CD4-positive, alpha-beta T cell treated with Interleukin-21 for 1 hour (primary cell): ENCODE data around the gene PGA3.
"Not testable (repeated sequence)": the region's sequence is repeated elsewhere in the genome, so short reads cannot be mapped to it uniquely, and the experiment has no call there.

Experiments used
- DNase-seq: peaks from one replicate; pipeline ENCODE4 v3.0.0-alpha.2; 2020

PGA3 gene

DNA sequence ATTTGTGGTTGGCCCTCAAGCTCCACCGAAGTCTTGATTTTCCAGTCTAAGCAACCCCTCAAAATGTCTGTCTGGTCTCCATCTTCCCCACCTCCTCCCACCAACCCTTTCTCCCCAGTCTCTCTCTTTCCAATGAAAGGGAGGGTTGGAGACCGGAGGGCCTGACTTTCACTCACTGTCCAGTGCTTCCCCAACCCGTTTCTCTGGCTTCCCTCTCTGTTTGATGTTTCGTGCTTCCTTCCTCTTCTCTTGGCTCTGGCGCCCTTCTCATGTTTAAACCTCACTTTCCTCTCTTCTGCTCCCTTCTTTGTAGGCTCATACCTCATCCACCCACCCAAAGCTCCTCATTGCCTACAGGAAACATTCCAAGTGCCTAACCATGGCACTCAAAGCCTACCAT, 31.0 kb upstream of the PGA3 start:
- DNase-seq = no peak

DNA sequence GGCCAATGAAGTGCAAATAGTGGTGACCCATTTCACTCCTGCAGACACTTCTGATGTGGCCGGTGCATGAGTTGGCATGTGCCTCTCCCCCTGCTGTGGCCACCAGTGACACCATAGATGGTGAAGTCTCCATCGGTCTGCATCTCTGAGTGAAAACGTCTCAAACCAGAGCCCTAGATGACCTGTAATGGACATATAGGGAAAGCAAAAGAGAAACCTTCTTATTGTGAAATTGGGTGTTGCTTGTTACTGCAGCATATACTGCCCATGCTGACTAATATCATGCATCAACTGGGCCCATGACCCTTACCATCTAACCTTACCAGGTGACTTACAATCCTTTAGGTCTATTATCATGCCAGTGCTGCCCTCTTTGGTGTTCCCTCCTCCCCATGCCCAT, 30.4 kb upstream of the PGA3 start:
- no peak for DNase-seq

DNA sequence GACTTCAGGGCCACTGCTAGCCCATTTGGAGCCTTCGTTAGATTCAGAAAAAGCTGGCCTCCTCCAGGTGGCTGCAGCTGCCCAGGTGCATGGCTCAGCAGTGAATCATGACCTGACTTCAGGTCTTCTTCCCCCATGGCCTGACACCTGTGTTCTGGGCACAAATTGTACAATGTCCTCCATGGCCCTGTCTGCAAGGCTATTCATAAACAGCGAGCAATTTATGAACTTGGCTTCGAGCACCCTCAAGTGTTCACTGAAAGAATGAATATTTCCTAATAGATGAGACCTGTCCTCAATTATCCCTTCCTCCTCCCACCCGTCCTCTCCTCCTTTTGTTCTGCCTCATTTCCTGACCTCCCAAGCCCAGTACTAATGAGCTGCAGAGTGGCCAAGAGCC, 29.9 kb upstream of the PGA3 start:
- DNase-seq = no peak

DNA sequence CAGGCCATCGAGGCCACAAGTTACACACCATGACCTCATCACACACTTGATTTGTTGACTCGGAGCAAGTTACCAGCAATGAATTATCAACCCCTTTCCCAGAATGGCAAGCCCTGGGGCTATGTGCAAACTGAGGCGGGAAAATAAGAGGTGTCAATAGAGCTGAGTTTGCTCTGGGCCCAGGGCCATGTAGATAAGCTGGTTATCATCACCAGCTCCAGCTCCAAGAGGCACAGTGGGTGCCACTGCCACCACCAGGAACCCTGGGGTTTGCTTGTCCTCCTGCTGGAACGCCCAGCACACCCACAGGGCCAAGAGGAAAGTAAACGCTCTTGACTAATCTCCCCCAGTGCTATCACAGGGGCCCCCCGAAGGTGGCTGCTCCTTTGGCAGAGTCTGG, 29.0 kb upstream of the PGA3 start:
- DNase-seq = no peak

DNA sequence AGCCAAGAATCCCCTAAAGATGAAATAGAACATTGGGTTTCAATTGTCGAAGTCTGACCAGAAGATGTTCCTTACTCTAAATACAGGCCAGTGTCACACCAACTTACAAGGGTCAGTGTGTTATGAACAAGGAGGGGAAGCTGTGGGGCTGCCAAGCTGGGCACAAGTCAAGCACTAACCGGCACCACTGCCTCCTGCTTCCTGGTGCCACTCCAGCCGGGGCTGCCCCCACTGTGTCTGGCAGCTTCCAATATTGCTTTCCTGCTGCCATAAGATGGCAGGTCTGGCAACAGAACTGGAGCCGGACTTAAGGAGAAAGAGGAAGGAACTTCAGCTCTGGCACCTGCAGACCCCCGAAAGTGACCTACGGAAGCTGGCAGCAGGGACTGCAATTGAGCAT, 28.4 kb upstream of the PGA3 start:
- DNase-seq = no peak

DNA sequence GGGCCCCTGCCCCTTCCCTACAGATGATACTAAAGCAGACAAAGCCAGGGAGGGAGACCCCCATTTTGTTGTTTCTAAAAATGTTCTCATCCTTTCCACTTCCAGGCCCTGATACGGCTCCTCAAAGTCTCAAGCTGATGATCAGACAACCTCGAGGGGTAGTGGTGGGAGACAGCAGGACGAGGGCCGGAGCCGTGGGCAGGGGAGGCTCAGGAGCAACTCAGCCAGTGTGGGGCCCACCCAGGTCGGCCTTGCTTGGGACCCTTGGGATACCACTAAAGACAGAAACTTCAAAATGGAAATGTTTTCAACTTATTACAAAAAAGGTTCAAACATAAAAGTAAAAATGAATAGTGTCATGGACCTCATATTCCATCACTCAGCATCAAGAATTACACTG, 26.9 kb upstream of the PGA3 start:
- no peak for DNase-seq

DNA sequence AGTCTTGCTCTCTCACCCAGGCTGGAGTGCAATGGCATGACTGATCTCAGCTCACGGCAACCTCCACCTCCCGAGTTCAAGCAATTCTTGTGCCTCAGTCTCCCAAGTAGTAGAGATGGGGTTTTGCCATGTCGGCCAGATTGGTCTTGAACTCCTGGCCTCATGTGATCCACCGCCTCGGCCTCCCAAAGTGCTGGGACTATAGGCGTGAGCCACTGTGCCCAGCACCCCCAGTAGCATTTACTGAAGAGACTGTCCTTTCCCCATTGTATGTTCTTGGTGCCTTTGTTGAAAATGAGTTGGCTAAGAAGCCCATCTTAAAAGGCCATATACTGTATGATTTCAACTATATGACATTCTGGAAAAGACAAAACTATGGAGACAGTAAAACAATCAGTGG, 23.1 kb upstream of the PGA3 start:
- DNase-seq = not testable (repeated sequence)

DNA sequence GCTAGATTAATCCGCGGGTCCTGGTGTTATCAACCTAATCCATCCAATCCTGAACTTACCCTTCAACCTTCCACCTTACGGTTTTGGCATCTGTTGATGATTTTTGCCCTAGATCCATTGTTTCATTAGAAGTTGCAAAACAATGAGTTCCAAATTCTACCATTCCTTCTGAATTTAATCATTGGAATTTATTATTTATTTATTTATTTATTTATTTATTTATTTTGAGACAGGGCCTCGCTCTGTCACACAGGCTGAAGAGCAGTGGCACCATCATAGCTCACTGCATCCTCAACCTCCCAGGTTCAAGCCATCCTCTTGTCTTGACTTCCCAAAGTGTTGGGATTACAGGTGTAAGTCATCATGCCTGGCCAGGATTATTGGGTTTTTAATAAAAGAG, 21.8 kb upstream of the PGA3 start:
- no peak for DNase-seq

DNA sequence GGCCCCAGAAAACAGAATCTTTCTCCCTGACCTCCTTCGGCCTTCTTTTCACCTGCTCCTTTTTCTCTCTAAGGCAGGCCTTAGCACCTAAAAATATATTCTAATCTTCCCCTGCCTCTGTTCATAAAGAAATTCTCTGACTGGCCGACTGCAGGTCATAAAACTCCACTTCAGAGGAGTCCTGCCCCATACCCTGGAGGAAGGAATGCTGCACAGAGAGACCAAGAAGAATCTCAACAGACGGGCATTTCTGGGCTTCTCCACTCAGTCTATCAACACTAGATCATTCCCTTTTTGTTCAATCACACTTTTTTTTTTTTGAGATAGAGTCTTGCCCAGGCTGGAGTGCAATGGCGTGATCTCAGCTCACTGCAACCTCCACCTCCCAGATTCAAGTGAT, 19.7 kb upstream of the PGA3 start:
- DNase-seq = no peak

DNA sequence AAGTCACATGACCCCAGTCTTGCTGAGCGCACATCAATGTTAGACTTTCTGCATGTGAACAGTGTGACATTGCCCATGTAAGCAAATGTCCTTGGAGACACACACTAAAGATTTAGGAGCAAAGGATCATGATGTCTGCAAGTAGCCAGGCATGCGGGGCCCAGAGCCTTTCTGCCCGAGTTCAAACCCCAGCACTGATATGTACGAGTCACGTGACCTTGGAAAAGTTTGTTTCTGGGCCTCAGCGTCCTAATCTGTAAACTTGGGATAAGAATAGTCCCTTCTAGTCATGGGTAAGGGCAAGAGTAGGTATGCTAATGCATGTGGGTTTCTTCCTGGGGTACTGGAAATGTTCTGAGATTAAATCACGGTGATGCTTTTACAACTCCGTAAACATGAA, 16.8 kb upstream of the PGA3 start:
- no peak for DNase-seq

DNA sequence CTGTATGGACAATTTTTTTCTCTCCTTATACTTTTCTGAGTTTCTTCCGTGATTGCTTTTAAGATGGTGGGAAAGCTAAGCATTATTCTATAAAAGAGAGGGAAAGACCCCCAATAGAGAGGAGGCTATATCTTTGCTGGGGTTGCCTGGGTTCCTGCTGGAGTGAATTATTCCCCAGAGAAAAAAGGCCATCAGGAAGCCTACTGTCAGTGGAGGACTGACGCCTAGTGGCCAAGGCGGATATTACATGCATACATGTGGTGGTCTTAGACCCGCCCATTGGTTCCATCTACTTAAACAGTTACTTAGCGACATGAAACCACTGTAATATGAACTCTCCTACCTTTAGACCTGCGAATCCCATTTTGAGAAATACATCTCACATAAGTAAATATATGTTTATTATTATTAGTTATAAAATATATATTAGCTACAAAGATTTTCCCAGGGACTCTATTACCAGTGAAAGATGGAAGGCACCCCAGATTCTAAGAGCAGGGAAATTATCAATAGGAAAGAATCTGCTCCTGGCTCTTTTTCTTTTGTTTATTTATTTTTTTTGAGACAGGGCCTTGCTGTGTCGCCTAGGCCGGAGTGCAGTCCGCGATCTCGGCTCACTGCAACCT, 15.7 kb upstream of the PGA3 start:
- peak; percentile 80 for DNase-seq

DNA sequence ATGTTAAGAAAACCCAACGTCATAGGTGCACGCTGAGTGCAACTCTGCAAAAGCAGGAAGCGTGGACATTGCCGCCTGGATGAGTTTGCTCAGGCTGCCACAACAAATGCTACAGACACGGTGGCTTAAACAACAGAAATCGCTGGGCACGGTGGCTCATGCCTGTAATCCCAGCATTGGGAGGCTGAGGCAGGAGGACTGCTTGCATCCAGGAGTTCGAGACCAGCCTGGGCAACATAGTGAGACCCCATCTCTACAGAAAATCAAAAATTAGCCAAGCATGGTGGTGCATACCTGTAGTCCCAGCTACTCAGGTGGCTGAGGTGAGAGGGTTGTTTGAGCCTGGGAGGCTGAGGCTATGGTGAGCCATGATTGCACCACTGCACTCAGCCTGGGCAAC, 13.4 kb upstream of the PGA3 start:
- DNase-seq = no peak

DNA sequence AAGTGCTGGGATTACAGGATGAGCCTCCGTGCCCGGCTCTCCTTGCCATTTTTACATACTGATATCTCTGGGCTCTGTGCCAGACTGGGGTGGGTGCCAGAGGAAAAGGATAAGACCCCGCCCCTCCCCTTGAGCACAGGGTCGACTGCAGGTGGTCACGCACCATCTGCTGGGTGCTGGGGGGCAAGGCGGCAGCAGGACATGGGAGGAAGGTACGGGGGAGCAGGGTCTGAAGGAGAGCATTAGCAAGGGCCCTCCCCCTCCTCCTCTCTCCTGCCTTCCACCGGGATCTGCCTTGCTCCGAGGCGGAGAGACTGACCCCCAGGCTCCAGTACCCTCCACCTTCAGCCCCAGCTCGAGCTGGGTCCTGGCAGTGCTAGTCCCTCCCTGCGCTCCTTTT, 9.7 kb upstream of the PGA3 start:
- DNase-seq = no peak

DNA sequence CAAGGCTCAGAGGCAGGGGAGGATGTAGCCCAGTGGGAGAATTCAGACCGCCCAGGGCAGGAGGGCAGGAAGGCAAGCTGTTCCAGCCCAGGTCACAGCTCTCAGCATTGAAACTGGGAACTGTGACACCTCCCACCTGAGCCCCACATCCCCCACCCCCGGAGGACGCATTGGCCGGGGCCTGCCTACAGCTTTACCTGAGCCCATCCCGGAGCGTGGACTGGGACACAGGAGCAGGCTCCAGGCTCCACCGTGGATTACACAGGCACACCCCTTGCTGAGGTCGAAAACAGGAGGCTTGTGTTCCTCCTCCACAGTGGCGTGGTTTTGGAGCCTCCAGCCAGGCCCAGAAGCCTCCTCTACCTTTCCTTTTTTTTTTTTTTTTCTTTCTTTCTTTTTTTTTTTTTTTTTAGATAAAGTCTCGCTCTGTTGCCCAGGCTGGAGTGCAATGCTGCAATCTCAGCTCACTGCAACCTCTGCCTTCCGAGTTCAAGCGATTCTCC, 9.1 kb upstream of the PGA3 start:
- DNase-seq = no peak

DNA sequence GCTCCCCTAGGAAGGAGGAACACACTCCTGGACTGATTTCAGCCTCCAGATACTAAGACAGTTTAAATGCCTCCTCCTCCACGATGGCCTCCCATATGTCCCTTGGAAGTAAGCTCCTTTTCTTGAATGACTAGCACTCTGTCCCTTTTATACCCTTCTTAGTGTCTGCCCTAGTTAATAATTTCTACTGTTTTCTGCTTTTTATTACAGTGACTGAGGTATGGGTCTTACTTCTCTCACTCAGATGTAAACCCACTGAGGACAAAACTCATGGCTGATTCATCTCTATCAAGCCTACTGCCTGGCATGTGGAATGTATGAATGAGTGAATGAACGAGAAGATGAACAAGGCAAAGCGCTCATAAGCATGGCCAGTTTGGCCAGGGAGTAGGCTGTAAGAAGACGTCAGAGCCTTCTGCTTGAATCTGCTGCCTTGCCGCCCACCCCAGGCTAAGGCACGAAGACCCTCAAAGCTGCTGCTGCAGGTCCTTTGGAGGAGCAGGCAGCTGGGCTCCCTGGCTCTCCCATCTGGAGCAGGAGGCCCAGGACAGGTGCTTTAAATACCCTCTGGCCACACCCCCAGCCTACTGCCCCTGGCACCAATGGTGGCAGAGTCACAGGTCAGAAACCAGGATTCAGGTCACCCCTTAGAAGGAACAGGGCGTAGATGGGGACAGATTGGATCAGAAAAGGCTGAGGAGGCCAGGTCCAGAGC, 8.2 kb upstream of the PGA3 start:
- no peak for DNase-seq

DNA sequence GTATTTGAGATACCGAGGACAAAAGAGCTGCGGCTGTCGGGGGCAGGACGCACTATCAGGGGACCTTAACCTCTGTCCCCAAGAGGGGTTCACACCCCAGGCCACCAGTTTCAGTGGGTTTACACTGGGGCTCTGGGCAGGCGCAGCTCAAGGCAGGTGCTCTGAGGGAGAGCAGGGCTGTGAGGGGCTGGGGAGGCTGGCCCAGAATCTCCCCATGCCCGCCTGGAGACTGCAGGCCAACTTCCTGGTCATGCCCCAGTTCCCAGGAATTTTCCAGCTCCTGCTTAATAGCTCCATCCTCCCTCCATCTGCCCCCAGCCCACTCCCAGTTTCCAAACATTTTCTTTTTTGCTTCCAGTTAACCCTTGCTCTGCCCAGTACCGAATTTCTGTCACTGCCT, 7.6 kb upstream of the PGA3 start:
- no peak for DNase-seq

DNA sequence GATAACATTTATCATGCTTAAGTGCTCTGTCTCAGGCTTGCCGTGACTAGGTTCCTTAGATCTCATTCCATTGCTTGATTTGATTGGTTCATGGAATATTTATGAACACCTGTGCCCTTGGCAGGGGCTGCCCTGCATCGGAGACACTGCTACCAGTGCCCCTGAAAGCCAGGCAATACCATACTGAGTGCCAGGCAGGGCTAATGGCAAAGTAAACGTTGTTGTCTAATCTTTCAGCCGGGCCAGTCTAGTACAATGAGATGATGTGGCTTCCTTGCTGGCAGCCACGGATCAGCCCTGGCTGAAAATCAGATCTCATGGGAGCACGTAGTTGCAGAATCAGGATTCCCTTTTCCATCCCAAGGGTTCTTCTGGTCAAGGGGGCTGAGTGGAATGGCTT, 5.0 kb upstream of the PGA3 start:
- DNase-seq = no peak

DNA sequence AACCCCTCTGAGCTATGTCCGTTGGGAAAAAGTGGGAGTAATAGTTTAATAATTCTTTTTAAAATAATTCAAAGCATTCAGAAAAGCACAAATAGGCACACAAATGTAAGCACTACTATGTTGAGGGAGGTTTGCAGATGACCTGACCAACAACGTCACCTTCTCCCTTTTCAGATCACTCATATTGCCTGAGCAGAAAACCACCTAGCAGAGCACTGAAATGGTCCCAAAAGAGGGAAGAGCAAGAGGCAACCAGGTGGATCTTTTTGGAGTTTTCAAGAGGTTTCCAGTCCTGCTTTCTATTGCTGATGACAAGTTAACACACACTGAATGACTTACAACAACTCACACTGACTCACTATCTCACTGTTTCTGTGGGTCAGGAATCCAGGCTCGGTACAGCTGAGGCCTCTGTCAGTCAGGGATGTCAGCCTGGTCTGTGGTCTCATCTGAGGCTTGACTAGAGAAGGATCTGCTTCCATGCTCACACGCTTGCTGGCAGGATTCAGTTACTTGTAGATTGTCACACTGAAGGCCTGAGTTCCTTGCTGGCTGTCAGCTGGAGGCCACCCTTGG, 4.3 kb upstream of the PGA3 start:
- DNase-seq = no peak

DNA sequence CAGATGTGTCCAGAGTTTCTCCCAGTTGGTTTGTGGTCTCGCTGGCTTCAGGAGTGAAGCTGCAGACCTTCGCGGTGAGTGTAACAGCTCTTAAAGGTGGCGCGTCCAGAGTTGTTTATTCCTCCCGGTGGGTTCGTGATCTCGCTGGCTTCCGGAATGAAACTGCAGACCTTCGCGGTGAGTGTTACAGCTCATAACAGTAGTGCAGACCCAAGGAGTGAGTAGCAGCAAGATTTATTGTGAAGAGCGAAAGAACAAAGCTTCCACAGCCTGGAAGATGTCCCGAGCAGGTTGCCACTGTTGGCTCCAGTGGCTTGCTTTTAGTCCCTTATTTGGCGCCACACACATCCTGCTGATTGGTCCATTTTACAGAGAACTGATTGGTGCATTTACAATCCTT, 1.8 kb upstream of the PGA3 start:
- no peak for DNase-seq

DNA sequence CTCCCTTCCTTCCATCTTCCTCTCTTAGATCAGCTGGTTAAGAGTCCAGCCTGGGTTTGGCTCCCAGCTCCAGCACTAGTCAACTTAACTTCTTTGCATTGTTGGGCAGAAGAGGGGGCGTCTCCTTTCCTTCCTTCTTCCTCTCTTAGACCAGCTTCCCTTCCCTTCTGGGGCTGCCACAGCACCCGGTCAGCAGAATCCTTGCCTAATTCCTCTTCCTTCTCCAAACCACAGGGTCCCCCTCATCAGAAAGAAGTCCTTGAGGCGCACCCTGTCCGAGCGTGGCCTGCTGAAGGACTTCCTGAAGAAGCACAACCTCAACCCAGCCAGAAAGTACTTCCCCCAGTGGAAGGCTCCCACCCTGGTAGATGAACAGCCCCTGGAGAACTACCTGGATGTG, 558 bp downstream of the PGA3 start:
- DNase-seq = not testable (repeated sequence)

DNA sequence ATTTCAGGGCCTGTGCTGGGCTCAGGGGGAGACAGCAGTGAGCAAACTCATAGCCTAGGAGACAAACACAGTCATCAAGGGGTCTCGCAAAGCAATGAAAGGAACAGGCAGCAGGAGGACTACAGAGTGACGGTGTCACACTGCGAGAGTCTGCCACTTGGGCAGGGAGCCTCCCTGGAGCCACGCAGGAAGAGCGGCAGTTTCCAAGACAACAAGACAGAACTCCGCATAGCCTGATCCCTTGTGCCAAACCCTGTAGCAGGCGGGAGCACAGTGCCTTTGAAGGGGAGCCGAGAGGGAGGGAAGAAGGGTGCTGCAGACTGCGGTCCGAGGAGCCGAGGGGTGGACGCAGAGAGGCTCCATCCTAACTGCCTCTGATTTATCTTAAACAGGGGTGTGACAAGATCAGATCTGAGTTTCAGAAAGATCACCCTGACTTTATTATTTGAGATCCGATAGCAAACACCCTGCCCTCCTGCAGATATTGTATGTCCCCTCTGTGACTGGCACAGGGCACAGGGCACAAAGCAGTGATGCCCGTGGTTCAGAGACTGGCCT, 1.3 kb downstream of the PGA3 start:
- DNase-seq = not testable (repeated sequence)

DNA sequence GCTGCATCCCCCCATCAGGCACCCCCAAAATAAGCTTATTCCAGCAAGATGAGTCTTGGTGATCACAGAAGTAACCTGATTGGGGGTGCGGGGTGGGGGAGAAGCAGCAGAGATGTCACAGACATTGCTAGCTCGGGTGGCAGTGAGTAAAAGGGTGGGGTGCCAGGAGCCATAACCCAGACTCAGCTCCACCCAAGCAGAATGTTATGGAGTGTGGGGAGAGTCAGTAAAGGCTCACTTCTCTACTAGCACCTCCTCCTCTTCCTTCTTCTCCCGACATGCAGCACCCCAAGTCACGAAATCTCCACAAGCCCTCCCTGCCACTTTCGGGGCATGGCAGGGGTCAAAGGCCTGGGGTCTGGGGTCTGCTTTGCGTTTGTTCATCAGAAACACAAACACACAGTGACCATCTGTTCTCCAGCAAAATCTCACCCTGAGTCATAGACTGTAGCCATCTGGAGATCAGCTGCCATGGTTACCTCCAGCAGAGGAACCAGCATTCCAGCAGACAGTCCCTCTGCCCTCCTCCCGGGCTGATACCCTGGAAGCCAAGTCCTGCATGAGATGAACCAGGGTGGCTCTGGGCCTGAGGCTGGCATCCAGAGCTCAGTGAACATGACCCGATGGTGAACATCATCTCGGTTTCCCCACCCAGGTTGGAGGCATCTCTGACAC, 4.5 kb downstream of the PGA3 start:
- DNase-seq = not testable (repeated sequence)

DNA sequence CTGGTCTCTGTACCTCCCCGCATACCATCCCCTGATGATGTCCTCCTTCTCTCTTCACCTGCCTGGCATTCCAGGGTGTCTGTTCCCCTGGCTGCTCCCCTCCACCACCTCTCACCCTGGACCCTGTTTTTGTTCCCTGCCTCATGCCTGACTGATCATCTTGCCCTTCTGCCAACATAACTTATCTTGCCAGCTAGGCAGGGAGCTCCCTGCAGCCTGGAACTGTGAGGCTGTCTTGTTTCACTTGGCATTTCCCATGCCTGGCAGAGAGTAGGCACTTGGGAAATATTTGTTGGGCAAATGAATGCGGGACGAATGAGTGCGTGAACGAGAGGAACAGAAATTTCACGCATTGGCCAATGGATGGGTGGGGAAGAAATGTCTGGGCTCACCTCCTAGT, 7.3 kb downstream of the PGA3 start:
- not testable (repeated sequence) for DNase-seq
